ENCODE data around the gene PLA2G4A.

The PLA2G4A gene

GRCh38 chr1:187034501-187034900 lies 205.8 kb downstream of the PLA2G4A start:
- Histone ChIP-seq H3K4me3 (ENCODE audit: low read depth, low read length, poor library complexity, severe bottlenecking) (no peak overlapping the region), H3K4me1 (ENCODE audit: insufficient read depth, low read length, severe bottlenecking) (no peaks in the 10 kb centered on the region), H4K20me1 (ENCODE audit: insufficient read depth, low read length) (no peaks in the 10 kb centered on the region), H3K9ac (ENCODE audit: low read length) (no peak overlapping the region), H3K27me3 (ENCODE audit: insufficient read depth, low read length) (no peaks in the 10 kb centered on the region), H2AFZ (ENCODE audit: low read length) (no peak overlapping the region), H3K36me3 (ENCODE audit: insufficient read depth, low read length) (no peaks in the 10 kb centered on the region), H3K9me3 (ENCODE audit: low read length) (no peaks in the 10 kb centered on the region), H3K79me2 (ENCODE audit: insufficient read depth, low read length) (no peaks in the 10 kb centered on the region), H3K9me2 (ENCODE audit: low read depth, low read length) (no peaks in the 10 kb centered on the region), H3K4me2 (ENCODE audit: low read length) (no peak overlapping the region), H3K27ac (ENCODE audit: low read depth, low read length, poor library complexity, severe bottlenecking) (no peak overlapping the region), H3F3A (ENCODE audit: insufficient read depth, low read length) (no peaks in the 10 kb centered on the region)
- TF ChIP-seq CTCF (IDR thresholded peaks at IDR 0.05; ENCODE audit: low read length) (no peak), EZH2 (IDR thresholded peaks at IDR 0.05; ENCODE audit: borderline replicate concordance, low read length) (no peak)

- no peak overlapping the region for H3K4me2 ChIP-seq (ENCODE audit: low read length)
- H3K4me1 ChIP-seq (ENCODE audit: insufficient read depth, low read length, severe bottlenecking): no peaks in the 10 kb centered on the region
- no peaks in the 10 kb centered on the region for H4K20me1 ChIP-seq (ENCODE audit: insufficient read depth, low read length)
- no peak overlapping the region for H3K27ac ChIP-seq (ENCODE audit: low read depth, low read length, poor library complexity, severe bottlenecking)
- H3K9me3 ChIP-seq (ENCODE audit: low read length): no peaks in the 10 kb centered on the region
- TF ChIP-seq CTCF (IDR thresholded peaks at IDR 0.05; ENCODE audit: low read length) (no peak), EZH2 (IDR thresholded peaks at IDR 0.05; ENCODE audit: borderline replicate concordance, low read length) (no peak)
- H3K79me2 ChIP-seq (ENCODE audit: insufficient read depth, low read length): no peaks in the 10 kb centered on the region
- H2AFZ ChIP-seq (ENCODE audit: low read length): no peak overlapping the region
- no peaks in the 10 kb centered on the region for H3K9me2 ChIP-seq (ENCODE audit: low read depth, low read length)
- no peak overlapping the region for H3K4me3 ChIP-seq (ENCODE audit: low read depth, low read length, poor library complexity, severe bottlenecking)
- no peaks in the 10 kb centered on the region for H3K27me3 ChIP-seq (ENCODE audit: insufficient read depth, low read length)
- no peak overlapping the region for H3K9ac ChIP-seq (ENCODE audit: low read length)
- no peaks in the 10 kb centered on the region for H3K36me3 ChIP-seq (ENCODE audit: insufficient read depth, low read length)
- no peaks in the 10 kb centered on the region for H3F3A ChIP-seq (ENCODE audit: insufficient read depth, low read length)
Measured at GRCh38 chr1:187037973-187038553, 209.3 kb downstream of the PLA2G4A start.

All from OCI-LY1 (cell line).